H1 (cell line): Measurements from ENCODE around the gene POLN. TPM values are rescaled to one million over a fixed set of nuclear protein-coding genes. Genes with fewer than 3 reads are reported as not detected.

Experiments
- CTCF ChIA-PET: fragments of 300-600 bp; sonication (Branson Sonifier 250); formaldehyde crosslinking; loops from one replicate; lab custom pipeline; 2021; ENCODE audit not compliant: partially characterized antibody; lab: Charles Lee
- POLR2A ChIA-PET: fragments of 300-600 bp; sonication (Branson Sonifier 250); formaldehyde crosslinking; loops from one replicate; lab custom pipeline; 2021; ENCODE audit warnings: inconsistent platforms; ENCODE audit not compliant: partially characterized antibody; lab: Charles Lee
- DNase-seq, 2 experiments: peaks; one replicate each; pipeline versions ENCODE4 v3.0.0 to v3.0.0-alpha.2; 2010 to 2022; ENCODE audit warnings: low spot score in 2 of 2, low read depth in 1 of 2, mixed read lengths in 1 of 2
- FAIRE-seq: peaks from 2 replicates; lab custom pipeline; 2011; peaks lifted over from hg19 to GRCh38; lab: Jason Lieb, UNC
- H2AFZ ChIP-seq: 2 replicates; pipeline ENCODE4 v1.8.1; 2012; ENCODE audit warnings: low read length, inconsistent platforms
- H2AK5ac ChIP-seq: 2 replicates; pipeline ENCODE4 v1.6.1; 2013; ENCODE audit warnings: low read depth, low read length
- H2BK120ac ChIP-seq: replicated peaks from 2 replicates; pipeline ENCODE3; 2013; ENCODE audit warnings: low read depth, low read length, inconsistent platforms
- H2BK12ac ChIP-seq: 2 replicates; pipeline ENCODE4 v1.6.1; 2013; ENCODE audit warnings: low read depth, low read length
- H2BK15ac ChIP-seq: 2 replicates; pipeline ENCODE4 v1.6.1; 2013; ENCODE audit warnings: low read length
- H2BK20ac ChIP-seq: 2 replicates; pipeline ENCODE4 v1.6.1; 2013; ENCODE audit warnings: low read length
- H2BK5ac ChIP-seq: 2 replicates; pipeline ENCODE4 v1.6.1; 2013; ENCODE audit warnings: low read depth, low read length
- H3K14ac ChIP-seq: 2 replicates; pipeline ENCODE4 v1.6.1; 2013; ENCODE audit warnings: inconsistent platforms; ENCODE audit not compliant: insufficient read length
- H3K18ac ChIP-seq: 2 replicates; pipeline ENCODE4 v1.6.1; 2013; ENCODE audit warnings: low read length; ENCODE audit errors: extremely low read depth
- H3K23ac ChIP-seq: 2 replicates; pipeline ENCODE4 v1.6.1; 2013; ENCODE audit warnings: inconsistent platforms; ENCODE audit not compliant: insufficient read length
- H3K23me2 ChIP-seq: 2 replicates; pipeline ENCODE4 v1.6.1; 2013; ENCODE audit warnings: low read depth, low read length
- H3K27ac ChIP-seq: 2 replicates; pipeline ENCODE4 v1.6.1; 2011; ENCODE audit warnings: low read depth, low read length, inconsistent platforms
- H3K27me3 ChIP-seq, 4 experiments: replicated peaks in 1 of 4; 1 replicate in 1 of 4; 2 replicates in 3 of 4; pipeline versions ENCODE4 v1.6.1 to v1.8.1; 2011 to 2013; ENCODE audit warnings: low read length in 3 of 4, mild to moderate bottlenecking in 3 of 4, inconsistent platforms in 2 of 4, mixed read lengths in 2 of 4, moderate library complexity in 1 of 4; ENCODE audit not compliant: control insufficient read depth in 3 of 4, insufficient read depth in 3 of 4; ENCODE audit errors: extremely low read depth in 1 of 4
- H3K36me3 ChIP-seq, 4 experiments: 2 replicates each; pipeline versions ENCODE4 v1.6.1 to v1.8.1; 2011 to 2013; ENCODE audit warnings: mild to moderate bottlenecking in 4 of 4, low read length in 3 of 4, moderate library complexity in 2 of 4, control low read depth in 1 of 4, inconsistent platforms in 1 of 4; ENCODE audit not compliant: insufficient read depth in 4 of 4, control insufficient read depth in 2 of 4
- H3K4ac ChIP-seq: replicated peaks from 2 replicates; pipeline ENCODE3; 2013; ENCODE audit warnings: low read length, low read depth, mixed read lengths, inconsistent platforms; ENCODE audit not compliant: insufficient read length
- H3K4me1 ChIP-seq, 4 experiments: replicated peaks in 1 of 4; 1 replicate in 1 of 4; 2 replicates in 3 of 4; pipeline versions ENCODE4 v1.6.1 to v1.8.1; 2011 to 2013; ENCODE audit warnings: low read length in 3 of 4, inconsistent platforms in 2 of 4, mixed read lengths in 1 of 4; ENCODE audit not compliant: insufficient read depth in 4 of 4, control insufficient read depth in 3 of 4
- H3K4me2 ChIP-seq, 2 experiments: 2 replicates each; pipeline versions ENCODE4 v1.6.1 to v1.8.1; 2011 to 2013; ENCODE audit warnings: low read depth in 2 of 2, low read length in 2 of 2, control low read depth in 1 of 2, inconsistent platforms in 1 of 2, mild to moderate bottlenecking in 1 of 2; ENCODE audit not compliant: insufficient read depth in 1 of 2
- H3K4me3 ChIP-seq, 4 experiments: fragments of 200-600, 300-600 bp in 1 of 4; sonication (generic), shearing (Covaris generic), sonication (Bioruptor Twin) in 1 of 4; 2 replicates each; pipeline versions ENCODE4 v1.5.1 to v1.8.1; 2011 to 2016; ENCODE audit warnings: low read length in 4 of 4, low read depth in 3 of 4, control low read depth in 2 of 4, inconsistent platforms in 2 of 4, mild to moderate bottlenecking in 2 of 4, mixed read lengths in 1 of 4, moderate library complexity in 1 of 4; ENCODE audit not compliant: insufficient read depth in 2 of 4; ENCODE audit errors: extremely low read depth in 1 of 4
- H3K56ac ChIP-seq: replicated peaks from 2 replicates; pipeline ENCODE3; 2013; ENCODE audit warnings: low read depth, mild to moderate bottlenecking, mixed read lengths, low read length, inconsistent platforms; ENCODE audit not compliant: insufficient read length
- H3K79me1 ChIP-seq: 2 replicates; pipeline ENCODE4 v1.6.1; 2013; ENCODE audit warnings: low read depth, low read length, control low read depth
- H3K79me2 ChIP-seq, 2 experiments: 2 replicates each; pipeline versions ENCODE4 v1.6.1 to v1.8.1; 2012 to 2013; ENCODE audit warnings: low read length in 2 of 2, mild to moderate bottlenecking in 2 of 2, inconsistent platforms in 1 of 2; ENCODE audit not compliant: insufficient read depth in 2 of 2, control insufficient read depth in 1 of 2
- H3K9ac ChIP-seq, 4 experiments: replicated peaks in 1 of 4; 1 replicate in 1 of 4; 2 replicates in 3 of 4; pipeline versions ENCODE4 v1.6.1 to v1.8.1; 2011 to 2013; ENCODE audit warnings: low read depth in 3 of 4, low read length in 3 of 4, control low read depth in 2 of 4, mild to moderate bottlenecking in 2 of 4, moderate library complexity in 2 of 4, inconsistent platforms in 1 of 4; ENCODE audit errors: extremely low read depth in 1 of 4
- H3K9me3 ChIP-seq, 2 experiments: 2 replicates each; pipeline versions ENCODE4 v1.6.1 to v1.8.1; 2012 to 2013; ENCODE audit warnings: mild to moderate bottlenecking in 2 of 2, moderate library complexity in 2 of 2, control low read depth in 1 of 2, inconsistent platforms in 1 of 2, low read depth in 1 of 2, low read length in 1 of 2, mixed read lengths in 1 of 2; ENCODE audit not compliant: insufficient read depth in 2 of 2
- H4K20me1 ChIP-seq, 2 experiments: replicated peaks in 1 of 2; 2 replicates each; pipeline versions ENCODE3 to v1.8.1; 2011 to 2013; ENCODE audit warnings: inconsistent platforms in 2 of 2, low read length in 2 of 2, mild to moderate bottlenecking in 1 of 2; ENCODE audit not compliant: insufficient read depth in 2 of 2, control insufficient read depth in 1 of 2
- H4K5ac ChIP-seq: 2 replicates; pipeline ENCODE4 v1.6.1; 2013; ENCODE audit warnings: low read length, low read depth, mixed read lengths, inconsistent platforms; ENCODE audit not compliant: insufficient read length
- H4K8ac ChIP-seq: 2 replicates; pipeline ENCODE4 v1.8.0; 2013; ENCODE audit warnings: mild to moderate bottlenecking, moderate library complexity, low read length, inconsistent platforms; ENCODE audit not compliant: insufficient read depth; ENCODE audit errors: extremely low read depth
- H4K91ac ChIP-seq: replicated peaks from 2 replicates; pipeline ENCODE3; 2013; ENCODE audit warnings: low read length, mixed read lengths, inconsistent platforms; ENCODE audit not compliant: insufficient read length
- BACH1 ChIP-seq: IDR thresholded peaks from 2 replicates; pipeline ENCODE4 v1.6.1; 2012; ENCODE audit warnings: low read length, improper control_type of control experiment
- CBX5 ChIP-seq: fragments of 300-800, 300-1000 bp; sonication (generic); IDR thresholded peaks from 2 replicates; pipeline ENCODE4 v1.7.1; 2016; ENCODE audit warnings: antibody characterized with exemption, low read length, low read depth
- CHD2 ChIP-seq: IDR thresholded peaks from 2 replicates; pipeline ENCODE4 v1.6.1; 2012; ENCODE audit warnings: low read length, improper control_type of control experiment
- KDM5A ChIP-seq: fragments of 200-600 bp; IDR thresholded peaks from 2 replicates; pipeline ENCODE4 v1.7.1; 2012; ENCODE audit warnings: mild to moderate bottlenecking, low read length, inconsistent platforms, mixed read lengths
- POLR2A ChIP-seq, 2 experiments: IDR thresholded peaks; 1 replicate in 1 of 2; 2 replicates in 1 of 2; pipeline ENCODE4 v1.6.1; 2011; ENCODE audit warnings: low read depth in 2 of 2, low read length in 2 of 2, mild to moderate bottlenecking in 2 of 2; ENCODE audit errors: control extremely low read depth in 1 of 2
- POU5F1 ChIP-seq: IDR thresholded peaks from 2 replicates; pipeline ENCODE4 v1.6.1; 2011; ENCODE audit warnings: low read depth, mild to moderate bottlenecking, low read length, moderate library complexity
- TAF1 ChIP-seq: IDR thresholded peaks from 2 replicates; pipeline ENCODE4 v1.6.1; 2011; ENCODE audit warnings: mild to moderate bottlenecking, low read depth, low read length
- TEAD4 ChIP-seq: IDR thresholded peaks from 2 replicates; pipeline ENCODE4 v1.6.1; 2012; ENCODE audit warnings: low read depth, low read length, inconsistent platforms, mixed read lengths
- WGBS, 2 experiments: shearing (Covaris generic) in 1 of 2; methylation state at CpG; one replicate each; pipeline versions ENCODE4 v1.1.6 to v1.1.7; 2013 to 2015; ENCODE audit warnings: low lambda C conversion rate in 2 of 2, mixed read lengths in 2 of 2, inconsistent platforms in 1 of 2, low coverage in 1 of 2, missing lambda C conversion rate in 1 of 2; ENCODE audit not compliant: insufficient replicate concordance in 2 of 2, insufficient coverage in 1 of 2, insufficient read length in 1 of 2; ENCODE audit errors: extremely low coverage in 1 of 2, missing lambda C conversion rate in 1 of 2; 5-methylcytosine and 5-hydroxymethylcytosine counted together
- polyA plus RNA-seq, 7 experiments: library from polyadenylated mRNA; depleted of rRNA in 3 of 7; stranded (reverse) in 5 of 7; unstranded in 2 of 7; fragments of >200 nt in 5 of 7; fragments of 200-250 nt in 2 of 7; gene quantifications; 1 replicate in 5 of 7; 2 replicates in 1 of 7; 4 replicates in 1 of 7; pipeline versions ENCODE4 v1.2.1 to v1.2.3, GENCODE V29; 2011 to 2013; ENCODE audit warnings: missing spikeins in 2 of 7, mixed read lengths in 2 of 7
- total RNA-seq: library from RNA; stranded (reverse); fragmentation: NEBNext Ultra II Directional; extraction: Animal tissue kit (Norgen Biotek cat#: 25700); gene quantifications from 2 replicates; pipeline ENCODE4 v1.2.1, GENCODE V29; 2021

The POLN gene
- total and polyA plus RNA-seq, 2 of the 8 experiments (the other 6 are each of a cell fraction or from before 2014, with no cell fraction given), result 0.98 to 1.5 TPM

GRCh38 chr4:2275546-2276251 lies 33.8 kb upstream of the POLN start:
- no peak overlapping the region for H3K4me3 ChIP-seq
- no peak overlapping the region for H2AFZ ChIP-seq
- H3K79me2 ChIP-seq, result no peaks in the 10 kb centered on the region
- peaks cover 0 to 1% of the 10 kb centered on the region in 2 experiments for H4K20me1 ChIP-seq
- H4K8ac ChIP-seq, result no peak overlapping the region; the same call in 1 of the 2 replicates
- TF ChIP-seq BACH1 (no peak), CHD2 (no peak), TEAD4 (no peak), TAF1 (no peak), POU5F1 (no peak), KDM5A (no peak), POLR2A (IDR thresholded peaks at IDR 0.05; ENCODE audit: control extremely low read depth in 1 of 2, low read depth in 2 of 2, low read length in 2 of 2) (no peak), CBX5 (no peak)
- H3K23me2 ChIP-seq, result no peaks in the 10 kb centered on the region
- H3K79me1 ChIP-seq, result no peaks in the 10 kb centered on the region
- DNase-seq, result no peak
- no peak overlapping the region for H2BK5ac ChIP-seq
- no peak overlapping the region for H4K5ac ChIP-seq
- no peak overlapping the region for H3K23ac ChIP-seq
- H2AK5ac ChIP-seq, result no peak overlapping the region
- no peak overlapping the region for H2BK120ac ChIP-seq
- H3K14ac ChIP-seq, result no peak overlapping the region
- H3K56ac ChIP-seq, result no peak overlapping the region
- H3K27me3 ChIP-seq, result no peaks in the 10 kb centered on the region
- H3K4me2 ChIP-seq, result no peak overlapping the region
- no peaks in the 10 kb centered on the region for H3K9me3 ChIP-seq
- no peak for FAIRE-seq
- peak overlapping the region; percentile 23 for H3K4ac ChIP-seq
- H3K36me3 ChIP-seq, result no peaks in the 10 kb centered on the region
- peak overlapping the region in 1 of 4 experiments; percentile 21; a peak in 1 of 7 replicates for H3K9ac ChIP-seq
- 93% methylated on average over 44 of the region's 44 CpGs; no CpG with 5 or more reads in 1 of the 2 experiments for WGBS, 2 experiments
- no peak overlapping the region for H4K91ac ChIP-seq
- H3K27ac ChIP-seq, result no peak overlapping the region
- ChIA-PET POLR2A (no interaction called here), CTCF (no interaction called here)
- H2BK15ac ChIP-seq, result no peak overlapping the region
- H3K18ac ChIP-seq, result no peak overlapping the region
- H3K4me1 ChIP-seq, result no peaks in the 10 kb centered on the region
- H2BK20ac ChIP-seq, result no peak overlapping the region
- no peak overlapping the region for H2BK12ac ChIP-seq
